DOHH2 (cell line): Measurements from ENCODE around the gene CYP26C1.

Experiments used
- H3F3A ChIP-seq: fragments of 200-600 bp; sonication (generic), shearing (Covaris generic); 2 replicates; pipeline ENCODE4 v1.6.0; 2016; ENCODE audit warnings: antibody characterized with exemption, mild to moderate bottlenecking; ENCODE audit not compliant: control insufficient read depth, insufficient read depth
- H3K27ac ChIP-seq: fragments of 200-600 bp; sonication (generic); 2 replicates; pipeline ENCODE4 v1.5.1; 2014; ENCODE audit warnings: low read depth, mild to moderate bottlenecking, low read length, moderate library complexity
- H3K27me3 ChIP-seq: fragments of 200-600 bp; sonication (generic); 2 replicates; pipeline ENCODE4 v1.6.1; 2014; ENCODE audit warnings: mild to moderate bottlenecking, low read length, mixed read lengths; ENCODE audit not compliant: control insufficient read depth
- H3K36me3 ChIP-seq: fragments of 200-600 bp; sonication (generic); 2 replicates; pipeline ENCODE4 v1.6.1; 2014; ENCODE audit warnings: mild to moderate bottlenecking, low read length, moderate library complexity, mixed read lengths; ENCODE audit not compliant: control insufficient read depth
- H3K4me1 ChIP-seq: fragments of 200-600 bp; sonication (generic); 2 replicates; pipeline ENCODE4 v1.6.1; 2014; ENCODE audit warnings: mild to moderate bottlenecking, low read length, mixed read lengths; ENCODE audit not compliant: control insufficient read depth
- H3K4me2 ChIP-seq: fragments of 200-600 bp; sonication (generic); 2 replicates; pipeline ENCODE4 v1.6.0; 2014; ENCODE audit warnings: mild to moderate bottlenecking, low read length, moderate library complexity
- H3K4me3 ChIP-seq: fragments of 200-600 bp; sonication (generic); 2 replicates; pipeline ENCODE4 v1.5.1; 2014; ENCODE audit warnings: mild to moderate bottlenecking, low read length, mixed read lengths
- H3K79me2 ChIP-seq: fragments of 200-600 bp; sonication (generic); 2 replicates; pipeline ENCODE4 v1.6.1; 2014; ENCODE audit warnings: mild to moderate bottlenecking, low read length, mixed read lengths; ENCODE audit not compliant: control insufficient read depth
- H3K9me2 ChIP-seq: fragments of 200-600 bp; sonication (generic); replicated peaks from 2 replicates; pipeline ENCODE4 v1.6.1; 2014; ENCODE audit warnings: mild to moderate bottlenecking, low read length, mixed read lengths; ENCODE audit not compliant: control insufficient read depth
- H3K9me3 ChIP-seq: fragments of 200-600 bp; sonication (generic); 2 replicates; pipeline ENCODE4 v1.6.1; 2014; ENCODE audit warnings: antibody characterized with exemption, low read length, mixed read lengths; ENCODE audit not compliant: control insufficient read depth, insufficient read depth
- H4K20me1 ChIP-seq: fragments of 200-600 bp; sonication (generic); 2 replicates; pipeline ENCODE4 v1.6.0; 2014; ENCODE audit warnings: low read depth, mild to moderate bottlenecking, antibody characterized with exemption, low read length, moderate library complexity; ENCODE audit not compliant: control insufficient read depth, insufficient read depth
- EZH2phosphoT487 ChIP-seq: fragments of 200-600 bp; sonication (generic); IDR thresholded peaks from 2 replicates; pipeline ENCODE4 v1.6.1; 2017; ENCODE audit warnings: borderline replicate concordance, mild to moderate bottlenecking, antibody characterized with exemption, low read length, moderate library complexity, mixed read lengths
- TF ChIP-seq, protein P1 (sequence below): fragments of 200-600 bp; sonication (generic); IDR thresholded peaks from one replicate; pipeline ENCODE4 v1.5.1; 2014; ENCODE audit warnings: antibody characterized with exemption, mild to moderate bottlenecking, low read depth, low read length; ENCODE audit not compliant: poor library complexity, severe bottlenecking

The CYP26C1 gene

DNA sequence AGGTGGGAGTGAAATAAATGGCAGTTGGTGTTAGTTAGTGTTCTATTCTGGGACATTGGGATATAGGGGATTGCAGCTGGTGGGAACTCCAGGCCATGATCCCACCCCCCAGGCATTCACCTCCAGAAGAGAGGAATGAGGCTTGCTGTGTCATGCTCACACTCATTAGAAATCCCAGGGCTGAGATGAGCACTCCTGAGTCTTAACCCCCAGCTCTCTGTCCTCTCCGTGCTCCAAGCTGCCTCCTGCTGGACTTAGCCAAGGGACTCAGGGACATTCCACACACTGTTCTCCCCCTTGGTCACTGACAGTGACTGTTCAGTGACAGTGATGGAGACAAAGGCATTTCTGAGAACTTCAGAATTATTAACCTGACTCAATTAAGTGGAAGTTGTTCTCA is 34.6 kb downstream of the CYP26C1 start:
- TF ChIP-seq EZH2phosphoT487, result no peak
- TF ChIP-seq, protein P1, sequence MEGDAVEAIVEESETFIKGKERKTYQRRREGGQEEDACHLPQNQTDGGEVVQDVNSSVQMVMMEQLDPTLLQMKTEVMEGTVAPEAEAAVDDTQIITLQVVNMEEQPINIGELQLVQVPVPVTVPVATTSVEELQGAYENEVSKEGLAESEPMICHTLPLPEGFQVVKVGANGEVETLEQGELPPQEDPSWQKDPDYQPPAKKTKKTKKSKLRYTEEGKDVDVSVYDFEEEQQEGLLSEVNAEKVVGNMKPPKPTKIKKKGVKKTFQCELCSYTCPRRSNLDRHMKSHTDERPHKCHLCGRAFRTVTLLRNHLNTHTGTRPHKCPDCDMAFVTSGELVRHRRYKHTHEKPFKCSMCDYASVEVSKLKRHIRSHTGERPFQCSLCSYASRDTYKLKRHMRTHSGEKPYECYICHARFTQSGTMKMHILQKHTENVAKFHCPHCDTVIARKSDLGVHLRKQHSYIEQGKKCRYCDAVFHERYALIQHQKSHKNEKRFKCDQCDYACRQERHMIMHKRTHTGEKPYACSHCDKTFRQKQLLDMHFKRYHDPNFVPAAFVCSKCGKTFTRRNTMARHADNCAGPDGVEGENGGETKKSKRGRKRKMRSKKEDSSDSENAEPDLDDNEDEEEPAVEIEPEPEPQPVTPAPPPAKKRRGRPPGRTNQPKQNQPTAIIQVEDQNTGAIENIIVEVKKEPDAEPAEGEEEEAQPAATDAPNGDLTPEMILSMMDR, result no peak
- H4K20me1 ChIP-seq, result no peaks in the 10 kb centered on the region
- H3K27ac ChIP-seq, result no peak overlapping the region
- H3K9me3 ChIP-seq, result no peaks in the 10 kb centered on the region
- no peaks in the 10 kb centered on the region for H3K79me2 ChIP-seq
- no peak overlapping the region for H3K4me2 ChIP-seq
- no peaks in the 10 kb centered on the region for H3K4me1 ChIP-seq
- H3K9me2 ChIP-seq, result no peaks in the 10 kb centered on the region
- H3K27me3 ChIP-seq, result no peaks in the 10 kb centered on the region
- no peaks in the 10 kb centered on the region for H3K36me3 ChIP-seq
- no peak overlapping the region for H3K4me3 ChIP-seq
- no peaks in the 10 kb centered on the region for H3F3A ChIP-seq

DNA sequence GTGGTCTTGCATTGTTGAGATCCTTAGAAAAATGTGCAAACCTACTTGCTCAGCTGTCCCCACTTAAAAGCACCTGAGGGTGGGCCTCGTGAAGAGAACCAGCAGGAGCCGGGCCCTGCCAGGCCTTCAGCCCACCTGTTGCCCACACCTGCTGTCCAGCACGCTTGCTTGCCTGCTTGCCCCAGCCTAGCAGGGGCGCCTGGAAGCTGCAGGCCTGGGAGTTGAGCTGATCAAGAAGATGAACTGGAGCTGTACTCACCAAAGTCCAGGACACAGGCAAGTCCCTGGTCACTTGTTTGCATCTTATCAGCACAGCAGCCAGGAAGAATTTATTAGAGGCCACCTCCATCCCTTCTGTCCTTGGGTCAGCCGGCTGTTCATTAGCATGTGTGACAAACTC is 36.3 kb downstream of the CYP26C1 start:
- Histone ChIP-seq H3F3A (no peaks in the 10 kb centered on the region), H3K9me3 (no peaks in the 10 kb centered on the region), H3K27ac (no peak overlapping the region), H3K36me3 (no peaks in the 10 kb centered on the region), H3K79me2 (no peaks in the 10 kb centered on the region), H4K20me1 (no peaks in the 10 kb centered on the region), H3K27me3 (no peaks in the 10 kb centered on the region), H3K9me2 (no peaks in the 10 kb centered on the region), H3K4me3 (no peak overlapping the region), H3K4me2 (no peak overlapping the region), H3K4me1 (no peaks in the 10 kb centered on the region)
- no peak for TF ChIP-seq EZH2phosphoT487
- TF ChIP-seq, protein P1, result no peak

DNA sequence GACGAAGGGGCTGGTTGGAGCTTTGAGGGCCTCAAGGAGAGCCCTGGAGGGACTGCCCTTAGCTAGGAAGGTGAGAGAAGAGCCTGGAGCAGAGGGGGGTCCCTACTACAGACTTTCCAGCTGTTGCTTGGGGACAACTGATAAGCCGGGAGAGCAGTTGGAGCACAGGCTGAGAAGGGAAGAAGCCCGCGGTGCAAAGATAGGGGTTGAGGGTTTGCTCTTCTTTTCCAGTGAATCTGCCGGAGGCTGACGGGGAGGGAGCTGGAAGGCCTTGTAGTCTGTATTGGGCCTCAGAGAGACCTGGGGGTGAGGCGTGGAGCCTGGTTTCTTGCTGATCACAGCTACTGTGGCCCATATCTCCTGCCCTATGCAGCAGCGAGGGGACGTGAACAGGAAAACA is 36.8 kb downstream of the CYP26C1 start:
- no peaks in the 10 kb centered on the region for H4K20me1 ChIP-seq
- no peaks in the 10 kb centered on the region for H3K9me3 ChIP-seq
- H3K9me2 ChIP-seq, result no peaks in the 10 kb centered on the region
- no peaks in the 10 kb centered on the region for H3K4me1 ChIP-seq
- H3K4me2 ChIP-seq, result no peak overlapping the region
- TF ChIP-seq, protein P1, result no peak
- no peak for TF ChIP-seq EZH2phosphoT487
- no peaks in the 10 kb centered on the region for H3K27me3 ChIP-seq
- no peaks in the 10 kb centered on the region for H3F3A ChIP-seq
- no peak overlapping the region for H3K4me3 ChIP-seq
- H3K79me2 ChIP-seq, result no peaks in the 10 kb centered on the region
- H3K27ac ChIP-seq, result no peak overlapping the region
- H3K36me3 ChIP-seq, result no peaks in the 10 kb centered on the region

DNA sequence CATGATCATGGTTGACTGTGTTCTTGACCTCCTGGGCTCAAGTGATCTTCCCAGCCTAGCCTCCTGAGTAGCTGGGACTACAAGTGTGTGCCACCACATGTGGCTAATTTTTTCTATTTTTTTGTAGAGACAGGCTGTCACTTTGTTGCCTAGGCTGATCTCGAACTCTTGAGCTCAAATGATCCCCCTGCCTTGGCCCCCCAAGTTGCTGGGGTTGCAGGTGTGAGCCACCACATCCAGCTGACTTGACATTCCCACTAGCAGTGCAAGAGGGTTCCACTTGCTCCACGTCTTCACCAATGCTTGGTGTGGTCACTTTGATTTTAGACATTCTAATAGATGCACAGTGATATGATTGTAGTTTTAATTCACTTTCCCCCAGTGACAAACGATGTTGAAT is 38.2 kb downstream of the CYP26C1 start:
- Histone ChIP-seq H3K27me3 (no peaks in the 10 kb centered on the region), H3F3A (no peaks in the 10 kb centered on the region), H4K20me1 (no peaks in the 10 kb centered on the region), H3K9me3 (peaks cover 2% of the 10 kb centered on the region; the same call in 1 of the 2 replicates), H3K4me3 (no peak overlapping the region), H3K79me2 (no peaks in the 10 kb centered on the region), H3K27ac (no peak overlapping the region), H3K4me1 (no peaks in the 10 kb centered on the region), H3K9me2 (no peaks in the 10 kb centered on the region), H3K36me3 (no peaks in the 10 kb centered on the region), H3K4me2 (no peak overlapping the region)
- no peak for TF ChIP-seq EZH2phosphoT487
- TF ChIP-seq, protein P1, result no peak
